Liver (tissue), 9 donors: ENCODE measurements around the gene UIMC1. TPM values are rescaled to one million over a fixed set of nuclear protein-coding genes. Genes with fewer than 3 reads are reported as not detected.

Experiments used
- DNase-seq: peaks from one replicate; pipeline ENCODE4 v3.0.0-alpha.2; 2017; ENCODE audit warnings: low spot score
- H3K27ac ChIP-seq, 2 donors: one replicate each; pipeline ENCODE4 v1.7.0; 2013; ENCODE audit warnings: inconsistent platforms in 2 of 2, low read length in 2 of 2, control low read depth in 1 of 2, low read depth in 1 of 2, mild to moderate bottlenecking in 1 of 2
- H3K27me3 ChIP-seq, 4 donors: one replicate each; pipeline versions ENCODE4 v1.6.1 to v1.7.0; 2013; ENCODE audit warnings: low read length in 3 of 4, inconsistent platforms in 1 of 4, mild to moderate bottlenecking in 1 of 4, moderate library complexity in 1 of 4; ENCODE audit not compliant: control insufficient read depth in 4 of 4, insufficient read depth in 4 of 4
- H3K36me3 ChIP-seq, 4 donors: one replicate each; pipeline versions ENCODE4 v1.6.1 to v1.7.0; 2013; ENCODE audit warnings: low read length in 3 of 4, mild to moderate bottlenecking in 3 of 4, low read depth in 1 of 4, moderate library complexity in 1 of 4; ENCODE audit not compliant: control insufficient read depth in 4 of 4, insufficient read depth in 3 of 4
- H3K4me1 ChIP-seq, 4 donors: one replicate each; pipeline versions ENCODE4 v1.6.1 to v1.7.0; 2013; ENCODE audit warnings: low read length in 3 of 4, mild to moderate bottlenecking in 3 of 4, moderate library complexity in 1 of 4; ENCODE audit not compliant: control insufficient read depth in 4 of 4, insufficient read depth in 4 of 4
- H3K4me3 ChIP-seq, 3 donors: one replicate each; pipeline versions ENCODE4 v1.6.1 to v1.7.0; 2013; ENCODE audit warnings: low read length in 3 of 3, control low read depth in 1 of 3, low read depth in 1 of 3, mild to moderate bottlenecking in 1 of 3
- H3K9ac ChIP-seq, 2 donors: one replicate each; pipeline ENCODE4 v1.7.0; 2013; ENCODE audit warnings: low read length in 2 of 2, mild to moderate bottlenecking in 2 of 2, moderate library complexity in 2 of 2, control low read depth in 1 of 2, low read depth in 1 of 2
- H3K9me3 ChIP-seq, 4 donors: one replicate each; pipeline versions ENCODE4 v1.6.1 to v1.7.0; 2013; ENCODE audit warnings: low read length in 3 of 4; ENCODE audit not compliant: control insufficient read depth in 4 of 4
- CTCF ChIP-seq: fragments of 150-350 bp; IDR thresholded peaks from 2 replicates; pipeline ENCODE4 v1.5.1; 2017; ENCODE audit warnings: improper control_type of control experiment, low read depth, low read length; ENCODE audit not compliant: missing input control
- EGR1 ChIP-seq, 2 donors: IDR thresholded peaks; 2 replicates each; pipeline ENCODE4 v1.6.1; 2016 to 2018; ENCODE audit warnings: antibody characterized with exemption in 2 of 2, low read depth in 2 of 2
- FOXA1 ChIP-seq: IDR thresholded peaks from 2 replicates; pipeline ENCODE4 v1.6.1; 2016; ENCODE audit warnings: antibody characterized with exemption
- FOXA2 ChIP-seq: IDR thresholded peaks from 2 replicates; pipeline ENCODE4 v1.6.1; 2016; ENCODE audit warnings: antibody characterized with exemption
- GABPA ChIP-seq, 2 donors: IDR thresholded peaks in 1 of 2; conservative IDR thresholded peaks in 1 of 2; 2 replicates each; pipeline ENCODE4 v1.6.1; 2016; ENCODE audit warnings: antibody characterized with exemption in 2 of 2, mild to moderate bottlenecking in 1 of 2, moderate library complexity in 1 of 2
- HNF4A ChIP-seq, 2 donors: conservative IDR thresholded peaks; 2 replicates each; pipeline ENCODE4 v1.6.1; 2016; ENCODE audit warnings: antibody characterized with exemption in 2 of 2, mild to moderate bottlenecking in 2 of 2
- JUND ChIP-seq, 2 donors: IDR thresholded peaks; 2 replicates each; pipeline ENCODE4 v1.6.1; 2016; ENCODE audit warnings: antibody characterized with exemption in 2 of 2
- RAD21 ChIP-seq, 2 donors: IDR thresholded peaks; 2 replicates each; pipeline ENCODE4 v1.6.1; 2016; ENCODE audit warnings: antibody characterized with exemption in 2 of 2, mild to moderate bottlenecking in 2 of 2
- RXRA ChIP-seq, 2 donors: IDR thresholded peaks; 2 replicates each; pipeline ENCODE4 v1.6.1; 2017 to 2018; ENCODE audit warnings: antibody characterized with exemption in 2 of 2, mild to moderate bottlenecking in 1 of 2
- SP1 ChIP-seq: IDR thresholded peaks from 2 replicates; pipeline ENCODE4 v1.6.1; 2018; ENCODE audit warnings: antibody characterized with exemption, mild to moderate bottlenecking
- YY1 ChIP-seq: IDR thresholded peaks from 2 replicates; pipeline ENCODE4 v1.6.1; 2016; ENCODE audit warnings: antibody characterized with exemption, mild to moderate bottlenecking
- WGBS: extraction: QIAGEN DNeasy Blood & Tissue Kit; methylation state at CpG from one replicate; pipeline ENCODE4 v1.1.7; 2013; 5-methylcytosine and 5-hydroxymethylcytosine counted together
- polyA plus RNA-seq, 2 donors: library from polyadenylated mRNA; stranded (reverse) in 1 of 2; unstranded in 1 of 2; fragments of 200-250 nt in 1 of 2; fragments of >200 nt in 1 of 2; fragmentation: Nextera tagmentation in 1 of 2; extraction: Ambion mirVana in 1 of 2; gene quantifications; one replicate each; pipeline versions ENCODE4 v1.2.1 to v1.2.3, GENCODE V29; 2013 to 2015
- total RNA-seq, 2 donors: library from RNA; depleted of rRNA; stranded (reverse); fragments of >200 nt; gene quantifications; one replicate each; pipeline ENCODE4 v1.2.3, GENCODE V29; 2014
- TF ChIP-seq, protein P1 (sequence below): IDR thresholded peaks from 2 replicates; pipeline ENCODE4 v1.6.1; 2016; ENCODE audit warnings: antibody characterized with exemption
- TF ChIP-seq, protein P2 (sequence below): IDR thresholded peaks from 2 replicates; pipeline ENCODE4 v1.6.1; 2016; ENCODE audit warnings: antibody characterized with exemption
- donor health status: healthy.
- donor health status: healthy.
- donor health status: healthy.
- donor health status: healthy.
- donor health status: healthy.

The UIMC1 gene
- total and polyA plus RNA-seq, 4 donors, result 5.9 to 26.0 (median 11.7) TPM

DNA sequence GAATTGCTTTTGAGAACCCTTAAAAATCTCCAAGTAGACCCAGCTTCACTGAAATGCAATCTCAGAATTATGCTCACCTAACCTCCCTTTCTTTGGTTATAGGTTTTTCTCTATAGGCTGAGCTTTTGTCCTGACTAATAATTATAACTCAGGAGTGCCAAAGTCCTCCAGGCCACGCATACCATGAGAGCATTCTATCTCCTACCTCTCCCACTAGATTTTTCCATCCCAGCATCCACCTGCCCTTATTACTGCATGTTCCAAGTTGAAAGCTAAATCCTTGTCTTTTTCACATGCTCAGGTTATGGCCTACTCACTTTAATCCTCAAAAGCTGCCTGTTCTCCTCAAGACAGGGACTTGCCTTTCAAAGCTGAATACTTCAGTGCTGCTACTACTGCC is 38.1 kb upstream of the UIMC1 start:
- peaks cover 6 to 32% (median 18%) of the 10 kb centered on the region in 4 donors for H3K36me3 ChIP-seq

DNA sequence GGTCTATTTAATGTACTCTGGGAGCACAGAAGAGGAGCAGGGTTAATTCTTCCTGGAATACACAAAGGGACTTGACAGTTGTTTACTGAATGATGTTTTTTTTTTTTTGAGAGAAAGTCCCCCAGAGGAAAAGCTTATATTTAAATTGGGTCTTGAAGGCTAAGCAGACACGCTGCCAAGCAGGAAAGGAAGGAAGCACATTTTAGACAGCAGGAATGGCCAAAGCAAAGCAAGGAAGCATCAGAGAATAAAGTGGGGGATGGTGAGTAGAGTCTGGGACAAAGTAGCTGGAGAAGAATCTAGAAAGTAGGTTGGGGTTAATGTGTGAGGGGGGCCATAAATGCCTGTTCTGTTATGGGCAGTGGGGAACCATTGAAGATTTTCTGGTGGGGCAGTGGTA is 37.4 kb upstream of the UIMC1 start:
- no peak overlapping the region for H3K27ac ChIP-seq

More for the DNA sequence above, 38.1 kb upstream of the UIMC1 start:
- no peaks in the 10 kb centered on the region for H3K4me1 ChIP-seq
- TF ChIP-seq FOXA2, result no peak
- TF ChIP-seq, protein P1, sequence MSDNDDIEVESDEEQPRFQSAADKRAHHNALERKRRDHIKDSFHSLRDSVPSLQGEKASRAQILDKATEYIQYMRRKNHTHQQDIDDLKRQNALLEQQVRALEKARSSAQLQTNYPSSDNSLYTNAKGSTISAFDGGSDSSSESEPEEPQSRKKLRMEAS, result no peak
- TF ChIP-seq YY1, result no peak
- H3K9ac ChIP-seq, result no peak overlapping the region
- DNase-seq, result no peak
- no peaks in the 10 kb centered on the region for H3K27me3 ChIP-seq
- no peaks in the 10 kb centered on the region for H3K9me3 ChIP-seq
- 93% methylated on average over 1 of the region's 1 CpG for WGBS
- H3K27ac ChIP-seq, result no peak overlapping the region
- no peak overlapping the region for H3K4me3 ChIP-seq

DNA sequence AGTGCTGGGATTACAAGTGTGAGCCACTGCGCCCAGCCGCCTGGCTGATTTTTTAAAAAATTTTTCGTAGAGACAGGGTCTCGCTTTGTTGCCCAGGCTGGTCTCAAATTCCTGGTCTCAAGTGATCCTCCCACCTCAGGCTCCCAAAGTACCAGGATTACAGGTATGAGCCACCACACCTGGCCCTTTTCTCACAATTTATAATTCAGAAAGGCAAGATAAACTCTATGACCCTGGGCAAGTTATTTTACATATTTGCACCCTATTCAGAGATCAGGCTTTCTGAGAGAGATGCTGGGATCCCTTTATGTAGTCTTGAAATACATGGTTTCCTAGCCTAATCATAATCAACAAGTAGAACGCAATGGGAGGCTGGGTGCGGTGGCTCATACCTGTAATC is 36.5 kb upstream of the UIMC1 start:
- TF ChIP-seq, protein P1, result no peak
- TF ChIP-seq FOXA1, result no peak
- no peak for TF ChIP-seq CTCF
- TF ChIP-seq FOXA2, result no peak
- TF ChIP-seq JUND (IDR thresholded peaks at IDR 0.05), result no peak
- TF ChIP-seq EGR1 (IDR thresholded peaks at IDR 0.05; ENCODE audit: low read depth in 2 of 2), result no peak
- peaks cover 3 to 28% (median 16%) of the 10 kb centered on the region in 4 donors for H3K36me3 ChIP-seq
- no peak for DNase-seq
- WGBS, result 98% methylated on average over 6 of the region's 6 CpGs
- H3K27me3 ChIP-seq, result no peaks in the 10 kb centered on the region
- no peaks in the 10 kb centered on the region for H3K4me1 ChIP-seq
- H3K4me3 ChIP-seq, result no peak overlapping the region
- no peak overlapping the region for H3K9ac ChIP-seq
- H3K27ac ChIP-seq, result no peak overlapping the region
- no peaks in the 10 kb centered on the region for H3K9me3 ChIP-seq

More for the DNA sequence above, 37.4 kb upstream of the UIMC1 start:
- H3K27me3 ChIP-seq, result no peaks in the 10 kb centered on the region
- H3K36me3 ChIP-seq, result peaks cover 6 to 28% (median 16%) of the 10 kb centered on the region in 4 donors
- no peak overlapping the region for H3K9ac ChIP-seq
- H3K4me3 ChIP-seq, result no peak overlapping the region
- DNase-seq, result no peak
- H3K4me1 ChIP-seq, result no peaks in the 10 kb centered on the region
- 80% methylated on average over 1 of the region's 1 CpG for WGBS
- TF ChIP-seq HNF4A (conservative IDR thresholded peaks at IDR 0.05) (no peak), RAD21 (IDR thresholded peaks at IDR 0.05) (no peak), SP1 (no peak), CTCF (no peak), GABPA (IDR thresholded peaks at IDR 0.05 in 1 of 2, conservative IDR thresholded peaks at IDR 0.05 in 1 of 2) (no peak), RXRA (IDR thresholded peaks at IDR 0.05) (no peak)
- TF ChIP-seq, protein P2, sequence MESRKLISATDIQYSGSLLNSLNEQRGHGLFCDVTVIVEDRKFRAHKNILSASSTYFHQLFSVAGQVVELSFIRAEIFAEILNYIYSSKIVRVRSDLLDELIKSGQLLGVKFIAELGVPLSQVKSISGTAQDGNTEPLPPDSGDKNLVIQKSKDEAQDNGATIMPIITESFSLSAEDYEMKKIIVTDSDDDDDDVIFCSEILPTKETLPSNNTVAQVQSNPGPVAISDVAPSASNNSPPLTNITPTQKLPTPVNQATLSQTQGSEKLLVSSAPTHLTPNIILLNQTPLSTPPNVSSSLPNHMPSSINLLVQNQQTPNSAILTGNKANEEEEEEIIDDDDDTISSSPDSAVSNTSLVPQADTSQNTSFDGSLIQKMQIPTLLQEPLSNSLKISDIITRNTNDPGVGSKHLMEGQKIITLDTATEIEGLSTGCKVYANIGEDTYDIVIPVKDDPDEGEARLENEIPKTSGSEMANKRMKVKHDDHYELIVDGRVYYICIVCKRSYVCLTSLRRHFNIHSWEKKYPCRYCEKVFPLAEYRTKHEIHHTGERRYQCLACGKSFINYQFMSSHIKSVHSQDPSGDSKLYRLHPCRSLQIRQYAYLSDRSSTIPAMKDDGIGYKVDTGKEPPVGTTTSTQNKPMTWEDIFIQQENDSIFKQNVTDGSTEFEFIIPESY, result no peak
- H3K9me3 ChIP-seq, result no peaks in the 10 kb centered on the region
